HCT116 (cell line): ENCODE data around the gene XKR7. TPM values are rescaled to one million over a fixed set of nuclear protein-coding genes. Genes with fewer than 3 reads are reported as not detected.

Source experiments
- ATAC-seq: fragments of 200-7000 bp; cut with Tn5 transposase; 2 replicates; pipeline ENCODE4 v1.9.1; 2020; ENCODE audit warnings: mild to moderate bottlenecking, moderate library complexity
- BruUV-seq: library from RNA; stranded (reverse); fragments of 400-500 nt; replicated peaks from 2 replicates; lab custom pipeline; 2021; lab: Mats Ljungman, UMichigan
- CTCF ChIA-PET: fragments of 300-600 bp; sonication (Branson Sonifier 250); formaldehyde crosslinking; loops from one replicate; lab custom pipeline; 2021; ENCODE audit warnings: antibody characterized with exemption; lab: Charles Lee
- POLR2A ChIA-PET: fragments of 300-600, 350-600 bp; sonication (Branson Sonifier 250); formaldehyde crosslinking; loops from one replicate; lab custom pipeline; 2021; ENCODE audit warnings: antibody characterized with exemption; lab: Charles Lee
- RAD21 ChIA-PET, 2 experiments: fragments of 300-600 bp; sonication (Branson Sonifier 250); formaldehyde crosslinking; loops; one replicate each; lab custom pipeline; 2023; ENCODE audit warnings: low total read pairs in 2 of 2; ENCODE audit not compliant: uncharacterized antibody in 2 of 2, unreplicated experiment in 2 of 2, low non-redundant PET in 1 of 2; lab: Charles Lee
- DNase-seq: peaks from one replicate; pipeline ENCODE4 v3.0.0-alpha.2; 2010; ENCODE audit warnings: low read depth, low spot score
- H2AFZ ChIP-seq: fragments of 200-600 bp; shearing (Covaris generic), sonication (generic); 2 replicates; pipeline ENCODE4 v1.6.1; 2017; ENCODE audit warnings: low read depth, mixed run types, mixed read lengths, antibody characterized with exemption, low read length; ENCODE audit not compliant: poor library complexity, severe bottlenecking
- H3K27ac ChIP-seq: 2 replicates; pipeline ENCODE4 v1.5.1; 2012; ENCODE audit warnings: low read depth, low read length
- H3K27me3 ChIP-seq: fragments of 200-600 bp; sonication (generic); 2 replicates; pipeline ENCODE4 v1.6.1; 2016; ENCODE audit warnings: mixed run types, low read length, mixed read lengths; ENCODE audit not compliant: insufficient read depth
- H3K36me3 ChIP-seq, 2 experiments: fragments of 200-500 bp in 1 of 2; fragments of 200-600 bp in 1 of 2; sonication (Bioruptor generic) in 1 of 2; sonication (generic) in 1 of 2; 2 replicates each; pipeline versions ENCODE4 v1.5.1 to v1.6.1; 2014 to 2016; ENCODE audit warnings: low read length in 2 of 2, inconsistent platforms in 1 of 2, mixed read lengths in 1 of 2, mixed run types in 1 of 2; ENCODE audit not compliant: insufficient read depth in 2 of 2, control insufficient read depth in 1 of 2
- H3K4me1 ChIP-seq, 2 experiments: fragments of 200-600 bp in 1 of 2; sonication (generic) in 1 of 2; 2 replicates each; pipeline versions ENCODE4 v1.5.1 to v1.6.1; 2012 to 2017; ENCODE audit warnings: low read length in 2 of 2, inconsistent platforms in 1 of 2, mild to moderate bottlenecking in 1 of 2, mixed read lengths in 1 of 2, mixed run types in 1 of 2, moderate library complexity in 1 of 2; ENCODE audit not compliant: insufficient read depth in 2 of 2, control insufficient read depth in 1 of 2
- H3K4me2 ChIP-seq: fragments of 200-600 bp; sonication (generic); 2 replicates; pipeline ENCODE4 v1.6.1; 2017; ENCODE audit warnings: mixed run types, low read length, mixed read lengths
- H3K4me3 ChIP-seq, 2 experiments: fragments of 200-600 bp in 1 of 2; sonication (generic) in 1 of 2; replicated peaks in 1 of 2; 2 replicates each; pipeline ENCODE4 v1.5.1; 2011 to 2016; ENCODE audit warnings: low read length in 2 of 2, control low read depth in 1 of 2, low read depth in 1 of 2, mild to moderate bottlenecking in 1 of 2, mixed read lengths in 1 of 2, mixed run types in 1 of 2
- H3K79me2 ChIP-seq: fragments of 200-600 bp; sonication (generic); 2 replicates; pipeline ENCODE4 v1.6.1; 2017; ENCODE audit warnings: mild to moderate bottlenecking, mixed run types, low read length, moderate library complexity, mixed read lengths; ENCODE audit not compliant: insufficient read depth
- H3K9ac ChIP-seq: fragments of 200-600 bp; sonication (generic); 2 replicates; pipeline ENCODE4 v1.6.1; 2016; ENCODE audit warnings: low read length, mixed read lengths
- H3K9me2 ChIP-seq: fragments of 200-600 bp; sonication (generic), shearing (Covaris generic); 2 replicates; pipeline ENCODE4 v1.6.1; 2017; ENCODE audit warnings: mixed run types, mild to moderate bottlenecking, moderate library complexity; ENCODE audit not compliant: insufficient read depth
- H3K9me3 ChIP-seq, 2 experiments: fragments of 200-500 bp in 1 of 2; fragments of 200-600 bp in 1 of 2; sonication (Bioruptor generic) in 1 of 2; sonication (generic) in 1 of 2; 2 replicates each; pipeline ENCODE4 v1.6.1; 2014 to 2017; ENCODE audit warnings: low read length in 2 of 2, mixed read lengths in 2 of 2, inconsistent platforms in 1 of 2, low read depth in 1 of 2, mild to moderate bottlenecking in 1 of 2, mixed run types in 1 of 2, moderate library complexity in 1 of 2; ENCODE audit not compliant: control insufficient read depth in 1 of 2, insufficient read depth in 1 of 2
- H4K20me1 ChIP-seq: fragments of 200-600 bp; sonication (generic), shearing (Covaris generic); 2 replicates; pipeline ENCODE4 v1.6.1; 2017; ENCODE audit warnings: mixed run types, mild to moderate bottlenecking, moderate library complexity; ENCODE audit not compliant: insufficient read depth
- CEBPB ChIP-seq: IDR thresholded peaks from 2 replicates; pipeline ENCODE4 v1.6.1; 2012; ENCODE audit warnings: low read depth
- CTCF ChIP-seq, 3 experiments: fragments of 200-600 bp in 1 of 3; sonication (generic) in 1 of 3; IDR thresholded peaks in 2 of 3; conservative IDR thresholded peaks in 1 of 3; 2 replicates each; pipeline ENCODE4 v1.5.1; 2012 to 2017; ENCODE audit warnings: low read depth in 2 of 3, low read length in 2 of 3, antibody characterized with exemption in 1 of 3, borderline replicate concordance in 1 of 3, control low read depth in 1 of 3, mild to moderate bottlenecking in 1 of 3, mixed read lengths in 1 of 3, mixed run types in 1 of 3, moderate library complexity in 1 of 3; ENCODE audit not compliant: insufficient read depth in 1 of 3
- RAD21 ChIP-seq: IDR thresholded peaks from 2 replicates; pipeline ENCODE4 v1.6.1; 2012; ENCODE audit warnings: low read depth, mild to moderate bottlenecking
- REST ChIP-seq: IDR thresholded peaks from 2 replicates; pipeline ENCODE4 v1.6.1; 2012; ENCODE audit warnings: low read depth
- TCF7L2 ChIP-seq: IDR thresholded peaks from 2 replicates; pipeline ENCODE4 v1.7.0; 2011; ENCODE audit warnings: borderline replicate concordance, inconsistent platforms; ENCODE audit not compliant: insufficient read depth, insufficient read length; ENCODE audit errors: extremely low read depth
- intact Hi-C: fragments of 100-400 bp; cut with micrococcal nuclease; formaldehyde crosslinking; loops from 2 replicates; pipeline ENCODE4 v1.10.0; 2022
- total RNA-seq: library from RNA; stranded (reverse); gene quantifications from one replicate; pipeline ENCODE4 v1.2.1, GENCODE V29; 2021; ENCODE audit not compliant: unreplicated experiment
- TF ChIP-seq, protein P1 (sequence below): IDR thresholded peaks from 2 replicates; pipeline ENCODE4 v1.6.1; 2012

XKR7 gene
- total RNA-seq, 1 experiment from 2014 or later = not detected

DNA sequence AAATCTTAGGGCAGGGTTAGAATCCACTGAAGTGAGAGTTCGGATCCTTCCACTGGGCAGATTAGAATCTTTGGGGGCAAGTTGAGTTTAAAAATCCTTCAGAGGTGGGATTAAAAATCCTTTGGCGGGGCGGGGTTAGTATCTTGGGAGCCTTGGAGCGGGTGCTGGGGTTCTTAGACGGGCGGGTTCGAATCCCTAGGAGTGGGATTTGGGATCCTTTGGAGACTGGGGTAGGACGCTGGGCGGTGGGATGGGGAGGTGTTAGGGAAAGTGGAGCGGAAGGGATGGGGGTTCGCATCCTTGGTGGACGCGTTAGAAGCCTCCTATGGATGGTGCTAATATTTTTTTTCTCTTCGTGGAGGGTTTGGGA, 83.8 kb downstream of the XKR7 start (continued):
- TF ChIP-seq REST = no peak
- no peak for TF ChIP-seq RAD21
- TF ChIP-seq, protein P1, sequence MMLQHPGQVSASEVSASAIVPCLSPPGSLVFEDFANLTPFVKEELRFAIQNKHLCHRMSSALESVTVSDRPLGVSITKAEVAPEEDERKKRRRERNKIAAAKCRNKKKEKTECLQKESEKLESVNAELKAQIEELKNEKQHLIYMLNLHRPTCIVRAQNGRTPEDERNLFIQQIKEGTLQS = no peak
- no peak for TF ChIP-seq TCF7L2

DNA sequence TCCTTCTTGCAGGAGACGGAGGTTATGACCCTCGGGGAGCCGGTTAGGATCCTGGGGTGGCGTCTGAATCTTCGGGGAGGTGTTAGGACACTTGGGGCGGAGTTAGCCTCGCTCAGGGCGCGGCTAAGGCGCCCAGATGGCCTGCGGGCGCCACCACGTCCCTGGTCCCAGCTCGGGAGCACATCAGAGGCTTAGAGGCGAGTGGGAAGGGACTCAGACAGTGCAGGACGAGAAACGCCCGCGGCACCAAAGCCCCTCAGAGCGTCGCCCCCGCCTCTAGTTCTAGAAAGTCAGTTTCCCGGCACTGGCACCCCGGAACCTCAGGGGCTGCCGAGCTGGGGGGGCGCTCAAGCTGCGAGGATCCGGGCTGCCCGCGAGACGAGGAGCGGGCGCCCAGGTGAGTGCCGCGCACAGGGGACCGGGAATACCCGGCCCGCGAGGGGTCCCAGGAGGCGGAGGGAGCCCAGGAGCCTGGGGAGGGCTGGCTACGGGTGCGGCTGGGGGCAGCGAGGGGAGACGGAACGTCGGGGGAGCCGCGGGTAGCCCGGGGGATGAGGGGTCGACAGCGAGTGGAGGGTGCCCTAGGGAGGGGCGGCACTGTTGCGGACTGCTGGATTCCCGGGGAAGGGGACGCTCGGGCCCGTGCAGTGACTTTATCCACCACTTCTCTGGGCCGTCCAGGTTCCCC, 84.3 kb downstream of the XKR7 start, which contains the start of gene HCK:
Gene HCK (plus strand): TSS at position 153 of the 688 bp plus-strand sequence.
- no peaks in the 10 kb centered on the region for H3K4me1 ChIP-seq
- no peaks in the 10 kb centered on the region for H3K79me2 ChIP-seq
- H3K36me3 ChIP-seq = no peaks in the 10 kb centered on the region
- H3K4me3 ChIP-seq = no peak within 1 kb of the TSS
- ChIA-PET CTCF (no interaction called here), RAD21 (no interaction called here), POLR2A (no interaction called here)
- H2AFZ ChIP-seq = no peak within 1 kb of the TSS
- TF ChIP-seq CEBPB (no peak), CTCF (IDR thresholded peaks at IDR 0.05 in 2 of 3, conservative IDR thresholded peaks at IDR 0.05 in 1 of 3; ENCODE audit: borderline replicate concordance in 1 of 3, insufficient read depth in 1 of 3, low read depth in 2 of 3, low read length in 2 of 3) (no peak)
- DNase-seq (no peak), ATAC-seq (no peak)
- intact Hi-C loops = no loop called here
- H3K9me2 ChIP-seq = no peaks in the 10 kb centered on the region
- peaks cover 6% of the 10 kb centered on the region; the same call in 1 of the 2 replicates for H3K27me3 ChIP-seq
- H4K20me1 ChIP-seq = no peaks in the 10 kb centered on the region
- H3K9me3 ChIP-seq = no peaks in the 10 kb centered on the region
- BruUV-seq = no TSS peak
- H3K9ac ChIP-seq = no peak within 1 kb of the TSS
- no peak within 1 kb of the TSS for H3K4me2 ChIP-seq
- no peak within 1 kb of the TSS for H3K27ac ChIP-seq
